ENCODE data around the gene RELT.

- TF ChIP-seq KDM1A (IDR thresholded peaks at IDR 0.05) (no peak), POLR2A (conservative IDR thresholded peaks at IDR 0.05) (no peak), E2F5 (CRISPR knock-in tag; IDR thresholded peaks at IDR 0.05) (no peak)
These were observed 6.5 kb downstream of the RELT start for GRCh38 chr11:73382747-73383146.

Measured in K562 (cell line).